ENCODE measurements around the gene FHOD3. TPM values are rescaled to one million over a fixed set of nuclear protein-coding genes. Genes with fewer than 3 reads are reported as not detected.

The FHOD3 gene
- total and polyA plus RNA-seq, 5 experiments from 2014 or later, result not detected

- no peak overlapping the region for H3K4me3 Mint-ChIP-seq
- H3K27ac Mint-ChIP-seq, result no peak overlapping the region
These were observed 71.4 kb downstream of the FHOD3 start for GRCh38 chr18:36368889-36369288.

GRCh38 chr18:36372903-36373311, 75.4 kb downstream of the FHOD3 start:
- Mint-ChIP-seq H3K9me3 (peaks cover 0 to 9% (median 0%) of the 10 kb centered on the region in 9 donors), H3K36me3 (no peaks in the 10 kb centered on the region), H3K27me3 (peaks cover 21 to 55% (median 27%) of the 10 kb centered on the region in 5 donors), H3K4me1 (no peaks in the 10 kb centered on the region), H3K27ac (no peak overlapping the region), H3K4me3 (no peak overlapping the region)
- ATAC-seq (no peak), DNase-seq (no peak)
- POLR2A ChIA-PET, result no interaction called here

More at GRCh38 chr18:36368889-36369288, 71.4 kb downstream of the FHOD3 start:
- DNase-seq, result no peak
- Mint-ChIP-seq H3K9me3 (peaks cover 0 to 9% (median 0%) of the 10 kb centered on the region in 9 donors), H3K27me3 (peaks cover 18 to 51% (median 30%) of the 10 kb centered on the region in 5 donors), H3K4me1 (no peaks in the 10 kb centered on the region), H3K36me3 (no peaks in the 10 kb centered on the region)
- POLR2A ChIA-PET, result no interaction called here
- no peak for ATAC-seq

DNA sequence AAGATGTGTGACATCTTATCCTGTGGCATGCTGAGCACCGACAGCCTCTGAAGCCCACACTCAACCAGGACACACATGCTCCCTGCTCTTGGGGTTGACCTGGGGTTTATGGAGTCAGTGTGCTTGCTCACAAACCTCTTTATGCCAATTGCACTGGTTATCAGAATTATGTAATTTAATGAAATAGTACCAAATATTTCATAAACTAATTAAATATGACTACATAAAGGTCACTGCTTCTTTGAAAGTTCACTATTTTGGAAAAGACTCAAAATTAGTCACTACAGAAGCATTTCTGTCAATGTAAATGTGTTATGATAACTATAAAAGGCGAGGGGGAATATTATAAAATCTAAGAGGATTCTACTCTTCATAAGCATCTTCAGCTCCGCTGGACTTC, 76.7 kb downstream of the FHOD3 start:
- ATAC-seq (no peak), DNase-seq (no peak)
- Mint-ChIP-seq H3K27ac (no peak overlapping the region), H3K9me3 (peaks cover 0 to 9% (median 0%) of the 10 kb centered on the region in 9 donors), H3K4me1 (no peaks in the 10 kb centered on the region), H3K4me3 (no peak overlapping the region), H3K27me3 (peaks cover 21 to 61% (median 28%) of the 10 kb centered on the region in 5 donors), H3K36me3 (no peaks in the 10 kb centered on the region)
- POLR2A ChIA-PET, result no interaction called here

- Mint-ChIP-seq H3K4me1 (no peaks in the 10 kb centered on the region), H3K4me3 (no peak overlapping the region), H3K36me3 (no peaks in the 10 kb centered on the region), H3K27me3 (peaks cover 19 to 61% (median 28%) of the 10 kb centered on the region in 5 donors), H3K27ac (no peak overlapping the region), H3K9me3 (peaks cover 0 to 9% (median 0%) of the 10 kb centered on the region in 9 donors)
- POLR2A ChIA-PET, result no interaction called here
- DNase-seq (no peak), ATAC-seq (no peak)
These were observed 77.6 kb downstream of the FHOD3 start for GRCh38 chr18:36375118-36375517.

GRCh38 chr18:36376361-36376760, 78.8 kb downstream of the FHOD3 start:
- Mint-ChIP-seq H3K4me3 (no peak overlapping the region), H3K27me3 (peaks cover 20 to 54% (median 27%) of the 10 kb centered on the region in 5 donors), H3K27ac (no peak overlapping the region), H3K36me3 (no peaks in the 10 kb centered on the region), H3K9me3 (peaks cover 0 to 6% (median 0%) of the 10 kb centered on the region in 9 donors), H3K4me1 (no peaks in the 10 kb centered on the region)
- DNase-seq (no peak), ATAC-seq (no peak)
- POLR2A ChIA-PET, result no interaction called here

DNA sequence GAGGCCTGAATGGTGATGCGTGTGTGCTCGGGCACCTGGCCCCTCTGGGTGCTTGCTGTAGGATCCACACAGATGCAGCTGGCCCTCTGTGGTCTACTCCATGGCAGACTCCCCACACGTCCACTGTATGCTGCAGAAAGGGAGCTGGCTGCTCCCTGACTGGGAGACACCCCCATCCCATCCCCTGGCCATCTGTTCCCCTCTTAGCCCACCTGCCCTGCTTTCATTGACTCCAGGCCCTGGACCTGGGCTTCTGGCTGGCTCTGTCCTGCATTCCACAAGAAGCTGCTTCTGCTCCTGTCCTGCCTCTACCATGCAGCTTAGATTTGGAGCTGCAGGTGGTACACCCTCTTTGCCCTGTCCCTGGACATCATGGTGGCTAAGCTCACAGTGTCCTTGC, 80.1 kb downstream of the FHOD3 start:
- POLR2A ChIA-PET, result no interaction called here
- no peak for DNase-seq
- no peaks in the 10 kb centered on the region for H3K36me3 Mint-ChIP-seq

DNA sequence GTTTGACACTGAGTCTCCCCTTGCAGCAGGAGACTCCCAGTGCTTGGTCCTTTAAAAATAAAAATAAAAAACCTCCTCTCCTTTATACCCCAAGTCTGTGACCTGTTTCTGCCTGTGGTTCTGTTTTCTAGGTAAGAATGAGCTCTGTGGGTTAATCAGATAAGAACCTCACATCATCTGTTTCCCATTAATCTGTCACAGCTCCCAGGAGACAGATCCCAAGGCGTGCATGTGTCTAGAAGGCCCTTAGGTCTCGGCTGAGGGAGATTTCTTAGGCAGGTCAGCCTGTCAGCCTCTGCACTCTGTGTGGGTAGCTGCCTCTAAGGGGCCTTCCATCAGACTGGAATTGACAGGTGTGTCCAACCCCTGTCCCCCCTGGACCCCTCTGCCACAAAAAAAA, 80.7 kb downstream of the FHOD3 start:
- ATAC-seq (no peak), DNase-seq (no peak)
- no peak overlapping the region for H3K4me3 Mint-ChIP-seq
- peaks cover 10 to 44% (median 15%) of the 10 kb centered on the region in 5 donors for H3K27me3 Mint-ChIP-seq
- no peaks in the 10 kb centered on the region for H3K36me3 Mint-ChIP-seq
- no peaks in the 10 kb centered on the region for H3K9me3 Mint-ChIP-seq
- H3K4me1 Mint-ChIP-seq, result no peaks in the 10 kb centered on the region
- POLR2A ChIA-PET, result no interaction called here
- no peak overlapping the region for H3K27ac Mint-ChIP-seq

More for the DNA sequence above, 80.1 kb downstream of the FHOD3 start:
- Mint-ChIP-seq H3K27ac (no peak overlapping the region), H3K9me3 (no peaks in the 10 kb centered on the region), H3K4me1 (no peaks in the 10 kb centered on the region), H3K27me3 (peaks cover 16 to 44% (median 21%) of the 10 kb centered on the region in 5 donors), H3K4me3 (no peak overlapping the region)
- ATAC-seq, result no peak

- no peak for ATAC-seq
- no peaks in the 10 kb centered on the region for H3K36me3 Mint-ChIP-seq
- H3K4me3 Mint-ChIP-seq, result no peak overlapping the region
- POLR2A ChIA-PET, result no interaction called here
- DNase-seq, result no peak
- no peak overlapping the region for H3K27ac Mint-ChIP-seq
- peaks cover 3 to 32% (median 7%) of the 10 kb centered on the region in 5 donors for H3K27me3 Mint-ChIP-seq
- no peaks in the 10 kb centered on the region for H3K4me1 Mint-ChIP-seq
- no peaks in the 10 kb centered on the region for H3K9me3 Mint-ChIP-seq
These were observed 82.0 kb downstream of the FHOD3 start for GRCh38 chr18:36379435-36379984.

GRCh38 chr18:36380173-36380827, 82.8 kb downstream of the FHOD3 start:
- no peak for DNase-seq
- ATAC-seq, result no peak
- Mint-ChIP-seq H3K4me1 (no peaks in the 10 kb centered on the region), H3K9me3 (no peaks in the 10 kb centered on the region), H3K36me3 (no peaks in the 10 kb centered on the region), H3K27me3 (peaks cover 3 to 28% (median 6%) of the 10 kb centered on the region in 5 donors), H3K4me3 (no peak overlapping the region), H3K27ac (no peak overlapping the region)
- POLR2A ChIA-PET, result no interaction called here

DNA sequence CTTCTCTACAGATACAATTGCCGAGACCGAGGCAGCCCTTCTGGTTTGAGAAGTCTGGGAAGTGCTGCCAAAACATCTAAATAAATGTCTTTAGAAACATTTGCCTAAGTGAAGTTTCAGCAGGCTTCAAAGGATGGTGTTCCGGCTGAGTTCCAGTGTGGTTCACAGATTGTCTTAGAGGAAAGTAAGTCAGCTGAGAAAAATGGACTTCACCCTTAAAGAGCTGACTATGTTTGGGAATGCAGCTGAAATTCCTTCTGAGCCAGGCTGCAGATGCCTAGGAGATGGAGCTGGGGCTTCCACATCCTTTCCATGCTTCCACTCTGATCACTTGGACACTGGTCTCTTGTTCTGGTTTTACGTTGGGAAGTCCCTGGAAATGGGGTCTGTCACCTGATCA, 83.6 kb downstream of the FHOD3 start:
- H3K4me3 Mint-ChIP-seq, result no peak overlapping the region
- no peaks in the 10 kb centered on the region for H3K36me3 Mint-ChIP-seq
- DNase-seq (no peak), ATAC-seq (no peak)
- POLR2A ChIA-PET, result no interaction called here
- no peaks in the 10 kb centered on the region for H3K9me3 Mint-ChIP-seq
- peaks cover 2 to 23% (median 6%) of the 10 kb centered on the region in 5 donors for H3K27me3 Mint-ChIP-seq
- H3K27ac Mint-ChIP-seq, result no peak overlapping the region
- H3K4me1 Mint-ChIP-seq, result no peaks in the 10 kb centered on the region

GRCh38 chr18:36382854-36383253, 85.3 kb downstream of the FHOD3 start:
- Mint-ChIP-seq H3K9me3 (no peaks in the 10 kb centered on the region), H3K27ac (no peak overlapping the region), H3K4me3 (no peak overlapping the region), H3K27me3 (peaks cover 2 to 20% (median 5%) of the 10 kb centered on the region in 5 donors), H3K36me3 (no peaks in the 10 kb centered on the region), H3K4me1 (no peaks in the 10 kb centered on the region)
- ATAC-seq (no peak), DNase-seq (no peak)
- POLR2A ChIA-PET, result no interaction called here

DNA sequence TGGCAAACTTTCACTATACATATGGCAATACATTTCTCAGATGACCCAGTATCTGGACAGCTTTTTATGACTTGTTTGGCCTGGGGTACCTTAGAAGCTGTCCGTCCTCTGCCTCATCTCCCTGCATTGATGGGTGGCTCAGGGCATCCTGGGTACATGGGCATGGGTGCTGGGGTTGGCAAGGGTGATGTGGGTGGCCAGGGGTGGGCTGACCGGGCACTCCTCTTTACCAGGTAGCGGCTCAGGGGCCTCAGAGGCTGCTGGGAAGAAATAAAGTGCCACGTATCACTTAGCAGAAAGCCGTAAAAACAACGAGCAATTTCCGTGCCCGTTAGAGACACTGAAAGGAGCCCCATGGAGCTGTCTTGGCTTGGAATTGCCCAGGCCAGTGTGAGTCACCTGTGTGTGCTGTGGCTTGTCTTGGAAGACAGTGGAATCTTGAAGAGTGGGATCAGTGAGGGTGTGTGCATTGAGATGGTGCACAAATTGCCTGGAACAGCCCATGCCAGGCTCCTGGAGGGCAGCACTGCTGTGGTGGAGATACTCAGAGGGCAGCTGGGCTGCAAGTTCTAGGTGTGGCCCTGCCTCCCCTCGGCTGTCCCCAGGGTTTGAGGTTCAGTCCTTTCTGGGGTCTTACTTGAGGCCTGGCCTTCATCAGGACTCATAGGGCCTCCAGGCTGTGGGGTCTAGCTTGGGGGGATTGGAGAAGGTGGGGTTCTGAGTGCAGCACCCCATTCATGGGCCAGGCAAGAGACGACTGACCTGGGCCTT, 88.8 kb downstream of the FHOD3 start:
- DNase-seq (no peak), ATAC-seq (no peak)
- Mint-ChIP-seq H3K27me3 (peaks cover 2 to 21% (median 7%) of the 10 kb centered on the region in 5 donors), H3K9me3 (no peaks in the 10 kb centered on the region), H3K4me1 (no peaks in the 10 kb centered on the region), H3K4me3 (no peak overlapping the region), H3K36me3 (no peaks in the 10 kb centered on the region), H3K27ac (no peak overlapping the region)
- POLR2A ChIA-PET, result no interaction called here

- Mint-ChIP-seq H3K4me3 (no peak overlapping the region), H3K27ac (no peak overlapping the region), H3K4me1 (no peaks in the 10 kb centered on the region), H3K36me3 (no peaks in the 10 kb centered on the region), H3K27me3 (peaks cover 0 to 27% (median 4%) of the 10 kb centered on the region in 5 donors), H3K9me3 (no peaks in the 10 kb centered on the region)
- POLR2A ChIA-PET, result no interaction called here
- DNase-seq (no peak), ATAC-seq (no peak)
These were observed 89.8 kb downstream of the FHOD3 start for GRCh38 chr18:36387310-36387709.

All from naive thymus-derived CD8-positive, alpha-beta T cell (primary cell).